ENCODE data around the gene CCNG2.

The CCNG2 gene

GRCh38 chr4:77145842-77146185 lies 11.2 kb upstream of the CCNG2 start:
- TF ChIP-seq CTCF (IDR thresholded peaks at IDR 0.05; ENCODE audit: control extremely low read depth, extremely low read depth, low read depth, missing control alignments): no peak
- no peak for DNase-seq (ENCODE audit: extremely low spot score)
- CTCF ChIA-PET: interaction anchor here (0.7 to 3.4 kb wide), 7 partner anchors 9 to 69 kb away, joined by 3 to 13 read pairs (median 3); no protein-coding TSS in a partner anchor
- POLR2A ChIA-PET: no interaction called here

- no peak for TF ChIP-seq CTCF (IDR thresholded peaks at IDR 0.05; ENCODE audit: control extremely low read depth, extremely low read depth, low read depth, missing control alignments)
- CTCF ChIA-PET: interaction anchor here (0.7 to 3.4 kb wide), 6 partner anchors 9 to 70 kb away, joined by 3 to 13 read pairs (median 3); no protein-coding TSS in a partner anchor
- POLR2A ChIA-PET: no interaction called here
- DNase-seq (ENCODE audit: extremely low spot score): no peak
These were observed 10.6 kb upstream of the CCNG2 start for GRCh38 chr4:77146186-77147078.

DNA sequence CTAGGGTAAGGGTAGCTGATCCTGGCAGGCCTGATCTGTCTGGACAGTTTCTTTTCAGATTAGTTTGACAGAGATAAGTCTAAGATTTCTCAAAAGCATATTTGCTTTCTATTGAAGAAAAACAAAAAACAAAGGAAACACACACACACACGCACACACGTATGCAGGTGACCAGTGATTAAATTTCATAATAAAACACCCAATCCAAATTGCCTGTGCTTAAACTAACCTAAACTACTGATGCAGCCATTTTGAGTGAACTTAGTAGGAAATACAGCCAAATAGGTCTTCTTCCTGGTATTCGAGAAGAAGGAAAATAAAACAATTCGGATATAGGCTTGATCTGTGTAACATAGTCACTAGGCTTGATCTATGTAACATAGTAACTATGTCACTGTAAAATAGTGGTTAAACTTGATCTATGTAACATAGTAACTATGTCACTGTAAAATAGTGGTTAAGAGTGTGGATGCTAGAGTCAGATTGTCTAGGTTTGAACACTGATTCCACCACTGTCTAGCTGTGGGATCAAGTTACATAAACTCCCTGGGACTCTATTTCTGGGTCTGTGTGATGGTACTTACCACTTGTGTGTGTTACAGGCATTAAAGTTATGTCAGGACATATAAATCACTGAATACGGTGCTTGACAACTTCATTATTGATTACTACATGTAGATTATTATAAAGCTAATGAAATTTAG lies 9.8 kb upstream of the CCNG2 start:
- CTCF ChIA-PET: interaction anchor here (0.9 to 3.4 kb wide), 4 partner anchors 8 to 56 kb away, joined by 3 to 13 read pairs (median 6); no protein-coding TSS in a partner anchor
- POLR2A ChIA-PET: interaction anchor here (0.6 kb wide), 1 partner anchor 101 kb away, joined by 3 read pairs; no protein-coding TSS in a partner anchor
- no peak for TF ChIP-seq CTCF (IDR thresholded peaks at IDR 0.05; ENCODE audit: control extremely low read depth, extremely low read depth, low read depth, missing control alignments)
- no peak for DNase-seq (ENCODE audit: extremely low spot score)

DNA sequence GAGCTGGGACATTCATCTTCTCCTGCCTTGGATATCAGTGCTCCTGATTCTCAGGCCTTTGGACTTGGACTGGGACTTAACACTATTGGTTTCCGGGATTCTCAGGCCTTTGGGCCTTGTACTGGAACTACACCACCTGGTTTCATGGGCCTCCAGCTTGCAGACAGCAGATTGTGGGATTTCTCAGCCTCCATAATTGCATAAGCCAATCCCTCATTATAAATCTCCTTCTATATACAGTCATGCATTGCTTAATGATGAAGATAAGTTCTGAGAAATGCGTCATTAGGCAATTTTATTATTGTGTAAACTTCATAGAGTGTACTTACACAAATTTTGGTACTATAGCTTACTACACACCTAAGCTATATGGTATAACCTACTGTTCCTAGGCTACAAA lies 8.9 kb upstream of the CCNG2 start:
- ChIA-PET POLR2A (no interaction called here), CTCF (interaction anchor here (0.9 to 3.4 kb wide), 3 partner anchors 33 to 55 kb away, joined by 3 to 13 read pairs (median 4); no protein-coding TSS in a partner anchor)
- DNase-seq (ENCODE audit: extremely low spot score): no peak
- no peak for TF ChIP-seq CTCF (IDR thresholded peaks at IDR 0.05; ENCODE audit: control extremely low read depth, extremely low read depth, low read depth, missing control alignments)

GRCh38 chr4:77149789-77150188 lies 7.2 kb upstream of the CCNG2 start:
- no peak for DNase-seq (ENCODE audit: extremely low spot score)
- CTCF ChIA-PET: no interaction called here
- POLR2A ChIA-PET: no interaction called here
- TF ChIP-seq CTCF (IDR thresholded peaks at IDR 0.05; ENCODE audit: control extremely low read depth, extremely low read depth, low read depth, missing control alignments): no peak

DNA sequence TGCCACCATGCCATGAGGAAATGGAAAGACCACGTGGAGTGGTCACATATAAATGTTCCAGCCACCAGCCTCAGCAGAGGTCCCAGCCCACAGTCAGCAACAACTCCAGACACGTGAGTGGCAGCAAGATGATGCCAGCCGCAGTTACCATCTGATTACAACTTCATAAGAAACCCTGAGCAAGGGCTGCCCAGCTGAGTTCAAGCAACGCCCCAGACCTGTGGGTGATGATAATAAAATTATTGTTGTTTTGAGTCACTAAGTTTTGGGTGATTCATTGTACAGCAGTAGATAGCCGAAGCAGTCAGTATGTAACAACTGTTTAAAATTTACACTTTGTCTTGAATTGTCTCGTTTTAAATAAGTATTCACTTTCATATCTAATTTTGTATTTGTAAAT lies 5.8 kb upstream of the CCNG2 start:
- no peak for DNase-seq (ENCODE audit: extremely low spot score)
- POLR2A ChIA-PET: interaction anchor here (0.5 kb wide), 1 partner anchor 81 kb away, joined by 5 read pairs; no protein-coding TSS in a partner anchor
- no peak for TF ChIP-seq CTCF (IDR thresholded peaks at IDR 0.05; ENCODE audit: control extremely low read depth, extremely low read depth, low read depth, missing control alignments)
- CTCF ChIA-PET: interaction anchor here (1.0 kb wide), 1 partner anchor 13 kb away, joined by 3 read pairs; no protein-coding TSS in a partner anchor
